Fibroblast of mammary gland (primary cell): ENCODE results near the gene ITPK1.

ENCODE experiments used
- DNase-seq: peaks from one replicate; pipeline ENCODE4 v3.0.0-alpha.2; 2010; ENCODE audit warnings: low read depth
- H3K4me3 ChIP-seq: 2 replicates; pipeline ENCODE4 v1.5.1; 2011; ENCODE audit warnings: low read depth, mild to moderate bottlenecking, low read length, moderate library complexity; ENCODE audit not compliant: control insufficient read depth
- CTCF ChIP-seq: conservative IDR thresholded peaks from 2 replicates; pipeline ENCODE4 v1.5.1; 2011; ENCODE audit warnings: low read depth, low read length, inconsistent platforms; ENCODE audit not compliant: control insufficient read depth, insufficient read depth

The ITPK1 gene

DNA sequence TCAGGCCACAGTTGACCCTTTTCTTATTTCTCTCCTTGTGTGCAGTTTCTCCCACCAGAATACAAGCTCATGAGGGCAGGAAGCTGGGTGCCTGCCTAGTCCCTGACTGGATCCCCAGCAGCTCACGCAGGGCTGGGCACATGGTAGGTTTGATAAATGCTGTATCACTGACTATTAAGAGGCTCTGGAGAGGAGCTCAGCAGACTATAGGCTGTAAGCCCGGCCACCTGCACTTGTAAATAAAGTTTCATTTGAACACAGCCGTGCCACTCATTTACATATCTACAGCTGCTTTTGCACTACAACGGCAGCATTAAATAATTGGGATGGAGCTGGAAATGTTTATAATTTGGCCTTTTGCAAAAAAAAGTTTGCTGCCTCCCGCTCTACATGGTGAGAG lies 160.8 kb downstream of the ITPK1 start:
- DNase-seq = no peak
- TF ChIP-seq CTCF = no peak
- H3K4me3 ChIP-seq = no peak overlapping the region

GRCh38 chr14:92953526-92953925 lies 162.2 kb downstream of the ITPK1 start:
- no peak for DNase-seq
- no peak overlapping the region for H3K4me3 ChIP-seq
- no peak for TF ChIP-seq CTCF

- H3K4me3 ChIP-seq = no peak overlapping the region
- TF ChIP-seq CTCF = no peak
- no peak for DNase-seq
These were observed 163.0 kb downstream of the ITPK1 start for GRCh38 chr14:92952481-92953298.

DNA sequence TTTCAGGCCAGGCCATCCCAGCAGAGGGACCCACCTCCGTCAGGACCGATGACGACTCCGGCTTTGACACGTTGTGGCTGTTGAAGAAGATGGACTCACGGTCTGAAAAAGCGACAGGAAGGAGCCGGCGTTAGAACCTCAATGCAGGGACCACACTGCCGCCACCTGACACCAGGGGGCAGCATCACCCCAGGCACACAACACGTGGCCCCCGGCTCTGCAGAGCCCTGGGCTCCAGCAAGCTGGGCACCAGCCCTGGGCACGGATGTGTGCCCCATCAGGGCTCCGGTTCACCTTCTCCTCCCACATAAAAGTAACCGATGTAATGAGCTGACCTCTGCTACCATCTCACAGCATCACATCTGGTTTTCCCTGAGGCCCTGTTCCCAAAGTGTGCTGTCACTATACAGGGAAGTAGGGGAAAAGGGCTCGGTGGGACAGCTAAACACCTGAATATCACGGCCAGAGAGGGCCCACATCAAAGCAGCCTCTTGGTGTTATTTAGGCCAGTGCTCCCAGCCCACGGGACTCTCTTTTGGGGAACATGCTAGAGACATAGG lies 163.7 kb downstream of the ITPK1 start:
- DNase-seq = peak; percentile 60
- TF ChIP-seq CTCF = peak; percentile 84
- no peak overlapping the region for H3K4me3 ChIP-seq

- no peak for DNase-seq
- TF ChIP-seq CTCF = no peak
- H3K4me3 ChIP-seq = no peak overlapping the region
These were observed 164.5 kb downstream of the ITPK1 start for GRCh38 chr14:92951261-92951660.

DNA sequence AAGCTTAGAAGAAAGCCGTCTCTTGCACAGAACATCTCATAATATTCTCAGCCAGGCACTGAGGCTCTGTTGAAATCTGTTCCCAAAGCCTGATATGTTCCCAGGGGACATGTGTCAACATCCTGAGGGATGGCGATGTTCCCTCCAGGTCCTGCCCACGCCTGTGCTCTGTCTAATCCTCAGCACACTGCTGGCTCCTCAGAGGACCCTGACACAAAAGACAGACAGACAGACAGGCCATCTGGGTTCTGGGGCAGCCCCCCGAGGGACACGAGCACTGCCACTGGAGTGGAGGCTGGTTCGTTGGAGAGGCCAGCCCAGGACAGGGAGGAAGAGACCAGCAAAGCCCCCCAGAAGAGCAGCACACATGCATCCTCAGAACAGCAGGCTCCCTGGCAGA lies 165.0 kb downstream of the ITPK1 start:
- DNase-seq = peak; percentile 24
- TF ChIP-seq CTCF = no peak

More for the DNA sequence above, 165.0 kb downstream of the ITPK1 start:
- H3K4me3 ChIP-seq = no peak overlapping the region
